ENCODE results near the gene PLPP1.
"Not testable (repeated sequence)": the region's sequence is repeated elsewhere in the genome, so short reads cannot be mapped to it uniquely, and the experiment has no call there.

Gene PLPP1

GRCh38 chr5:55547781-55548180 lies 13.0 kb upstream of the PLPP1 start:
- no peak overlapping the region for H3K9ac ChIP-seq (ENCODE audit: low read depth in 1 of 2, low read length in 2 of 2)
- no peaks in the 10 kb centered on the region for H3K36me3 ChIP-seq (ENCODE audit: control insufficient read depth in 1 of 2, insufficient read depth in 2 of 2, low read length in 2 of 2)
- no peak overlapping the region for H3K4me3 ChIP-seq (ENCODE audit: low read depth in 1 of 2, low read length in 2 of 2)
- no peaks in the 10 kb centered on the region for H3K27me3 ChIP-seq (ENCODE audit: control insufficient read depth in 1 of 2, insufficient read depth in 2 of 2, low read length in 2 of 2)
- H3K4me1 ChIP-seq (ENCODE audit: control insufficient read depth in 1 of 2, insufficient read depth in 2 of 2, low read length in 2 of 2) = no peaks in the 10 kb centered on the region
- no peak overlapping the region for H3K27ac ChIP-seq (ENCODE audit: low read depth, low read length)
- H3K9me3 ChIP-seq (ENCODE audit: control insufficient read depth in 1 of 2, low read length in 2 of 2) = no peaks in the 10 kb centered on the region

DNA sequence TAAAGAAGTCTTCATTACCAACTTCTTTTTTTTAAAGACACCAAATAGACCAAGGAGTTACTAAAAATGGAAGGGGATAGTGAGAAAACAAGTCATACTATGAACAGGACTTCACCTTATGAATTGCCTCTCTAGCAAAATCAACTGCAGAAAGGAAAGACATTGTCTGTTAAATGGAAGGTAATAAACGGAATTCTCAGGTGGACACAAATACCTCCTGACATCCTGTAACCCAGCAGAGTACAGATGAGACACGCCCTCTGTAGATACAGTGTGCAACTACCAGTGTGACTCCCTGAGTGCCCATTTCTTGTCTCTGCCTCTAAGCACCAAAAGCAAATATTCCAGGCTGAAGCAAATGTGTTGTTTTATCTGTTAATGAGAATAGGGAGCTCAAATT lies 12.2 kb upstream of the PLPP1 start:
- Histone ChIP-seq H3K27ac (ENCODE audit: low read depth, low read length) (no peak overlapping the region), H3K4me1 (ENCODE audit: control insufficient read depth in 1 of 2, insufficient read depth in 2 of 2, low read length in 2 of 2) (no peaks in the 10 kb centered on the region), H3K4me3 (ENCODE audit: low read depth in 1 of 2, low read length in 2 of 2) (no peak overlapping the region), H3K27me3 (ENCODE audit: control insufficient read depth in 1 of 2, insufficient read depth in 2 of 2, low read length in 2 of 2) (no peaks in the 10 kb centered on the region), H3K36me3 (ENCODE audit: control insufficient read depth in 1 of 2, insufficient read depth in 2 of 2, low read length in 2 of 2) (no peaks in the 10 kb centered on the region), H3K9me3 (ENCODE audit: control insufficient read depth in 1 of 2, low read length in 2 of 2) (no peaks in the 10 kb centered on the region), H3K9ac (ENCODE audit: low read depth in 1 of 2, low read length in 2 of 2) (no peak overlapping the region)

- Histone ChIP-seq H3K4me3 (ENCODE audit: low read depth in 1 of 2, low read length in 2 of 2) (no peak overlapping the region), H3K27ac (ENCODE audit: low read depth, low read length) (no peak overlapping the region), H3K9ac (ENCODE audit: low read depth in 1 of 2, low read length in 2 of 2) (no peak overlapping the region), H3K36me3 (ENCODE audit: control insufficient read depth in 1 of 2, insufficient read depth in 2 of 2, low read length in 2 of 2) (no peaks in the 10 kb centered on the region), H3K27me3 (ENCODE audit: control insufficient read depth in 1 of 2, insufficient read depth in 2 of 2, low read length in 2 of 2) (no peaks in the 10 kb centered on the region), H3K9me3 (ENCODE audit: control insufficient read depth in 1 of 2, low read length in 2 of 2) (no peaks in the 10 kb centered on the region), H3K4me1 (ENCODE audit: control insufficient read depth in 1 of 2, insufficient read depth in 2 of 2, low read length in 2 of 2) (no peaks in the 10 kb centered on the region)
These were observed 9.6 kb upstream of the PLPP1 start for GRCh38 chr5:55544341-55544740.

DNA sequence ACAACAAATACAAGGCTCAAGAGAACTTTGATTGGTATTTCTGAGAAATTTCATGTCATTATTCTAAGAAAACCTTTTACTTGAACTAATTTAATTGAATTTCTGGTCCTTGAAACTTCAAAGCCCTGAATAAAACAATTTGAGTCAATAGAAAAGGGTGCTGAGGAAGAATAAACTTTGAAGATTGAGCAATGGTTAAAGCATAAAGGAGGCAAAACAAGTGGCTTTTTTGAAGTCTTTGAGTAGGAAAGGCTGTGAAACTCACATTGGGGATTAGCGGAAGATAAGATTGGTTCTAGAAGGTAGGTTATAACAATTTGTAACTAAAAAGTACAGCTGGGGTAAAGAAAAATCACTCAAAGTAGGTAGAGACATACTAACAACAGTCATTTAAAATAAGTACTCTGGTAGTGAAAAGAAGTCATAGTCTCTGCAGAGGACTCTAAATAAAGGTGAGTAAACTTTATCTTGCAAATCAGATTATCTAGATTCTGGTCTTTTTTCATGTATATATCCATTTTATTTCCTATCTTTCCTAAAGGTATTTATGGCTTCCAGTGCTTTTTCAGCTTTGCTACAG lies 6.4 kb upstream of the PLPP1 start:
- Histone ChIP-seq H3K9ac (ENCODE audit: low read depth in 1 of 2, low read length in 2 of 2) (no peak overlapping the region), H3K27me3 (ENCODE audit: control insufficient read depth in 1 of 2, insufficient read depth in 2 of 2, low read length in 2 of 2) (no peaks in the 10 kb centered on the region), H3K36me3 (ENCODE audit: control insufficient read depth in 1 of 2, insufficient read depth in 2 of 2, low read length in 2 of 2) (no peaks in the 10 kb centered on the region), H3K4me1 (ENCODE audit: control insufficient read depth in 1 of 2, insufficient read depth in 2 of 2, low read length in 2 of 2) (peaks cover 4 to 7% of the 10 kb centered on the region in 2 donors), H3K27ac (ENCODE audit: low read depth, low read length) (no peak overlapping the region), H3K4me3 (ENCODE audit: low read depth in 1 of 2, low read length in 2 of 2) (no peak overlapping the region), H3K9me3 (ENCODE audit: control insufficient read depth in 1 of 2, low read length in 2 of 2) (no peaks in the 10 kb centered on the region)

DNA sequence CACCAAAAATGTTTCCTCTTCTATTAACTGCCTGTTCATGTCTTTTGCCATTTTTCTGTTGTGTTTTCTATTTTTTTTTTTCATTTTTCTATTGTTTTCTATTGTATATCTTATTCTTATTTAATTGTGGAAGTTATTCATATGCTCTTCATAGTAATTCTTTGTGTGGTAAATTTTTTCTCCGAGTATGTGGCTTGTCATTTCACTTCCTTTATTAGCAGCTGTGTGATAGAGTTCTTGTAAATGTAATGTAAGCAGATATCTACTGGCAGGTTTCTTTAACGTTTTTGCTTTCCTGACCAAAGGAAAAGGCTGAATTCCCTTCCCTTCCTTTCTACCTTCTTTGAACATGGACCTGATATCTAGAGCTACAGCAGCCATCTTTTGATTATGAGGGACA lies 5.8 kb upstream of the PLPP1 start:
- Histone ChIP-seq H3K9ac (ENCODE audit: low read depth in 1 of 2, low read length in 2 of 2) (no peak overlapping the region), H3K36me3 (ENCODE audit: control insufficient read depth in 1 of 2, insufficient read depth in 2 of 2, low read length in 2 of 2) (no peaks in the 10 kb centered on the region), H3K4me1 (ENCODE audit: control insufficient read depth in 1 of 2, insufficient read depth in 2 of 2, low read length in 2 of 2) (peaks cover 5 to 10% of the 10 kb centered on the region in 2 donors), H3K4me3 (ENCODE audit: low read depth in 1 of 2, low read length in 2 of 2) (no peak overlapping the region), H3K27me3 (ENCODE audit: control insufficient read depth in 1 of 2, insufficient read depth in 2 of 2, low read length in 2 of 2) (no peaks in the 10 kb centered on the region), H3K9me3 (ENCODE audit: control insufficient read depth in 1 of 2, low read length in 2 of 2) (no peaks in the 10 kb centered on the region), H3K27ac (ENCODE audit: low read depth, low read length) (no peak overlapping the region)

DNA sequence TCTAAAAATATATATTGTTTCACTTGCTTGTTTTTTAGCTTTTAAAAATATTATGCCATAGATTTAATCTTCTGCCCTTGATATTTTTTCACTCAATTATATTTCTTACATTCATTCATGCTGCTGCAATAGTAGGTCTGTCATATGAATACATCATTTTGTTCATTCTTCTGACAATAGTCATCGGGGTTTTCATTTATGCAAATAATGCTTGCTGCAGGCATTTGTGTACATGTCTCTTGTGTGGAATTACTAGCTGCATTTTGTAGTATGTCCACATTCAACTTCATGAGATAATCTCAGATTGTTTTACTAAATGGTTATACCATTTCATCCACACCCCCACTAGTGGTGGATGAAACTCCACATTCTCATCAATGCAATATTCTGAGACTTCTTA lies 5.3 kb upstream of the PLPP1 start:
- Histone ChIP-seq H3K27me3 (ENCODE audit: control insufficient read depth in 1 of 2, insufficient read depth in 2 of 2, low read length in 2 of 2) (no peaks in the 10 kb centered on the region), H3K9me3 (ENCODE audit: control insufficient read depth in 1 of 2, low read length in 2 of 2) (no peaks in the 10 kb centered on the region), H3K4me1 (ENCODE audit: control insufficient read depth in 1 of 2, insufficient read depth in 2 of 2, low read length in 2 of 2) (peaks cover 9 to 14% of the 10 kb centered on the region in 2 donors), H3K9ac (ENCODE audit: low read depth in 1 of 2, low read length in 2 of 2) (no peak overlapping the region), H3K36me3 (ENCODE audit: control insufficient read depth in 1 of 2, insufficient read depth in 2 of 2, low read length in 2 of 2) (no peaks in the 10 kb centered on the region), H3K27ac (ENCODE audit: low read depth, low read length) (no peak overlapping the region), H3K4me3 (ENCODE audit: low read depth in 1 of 2, low read length in 2 of 2) (no peak overlapping the region)

DNA sequence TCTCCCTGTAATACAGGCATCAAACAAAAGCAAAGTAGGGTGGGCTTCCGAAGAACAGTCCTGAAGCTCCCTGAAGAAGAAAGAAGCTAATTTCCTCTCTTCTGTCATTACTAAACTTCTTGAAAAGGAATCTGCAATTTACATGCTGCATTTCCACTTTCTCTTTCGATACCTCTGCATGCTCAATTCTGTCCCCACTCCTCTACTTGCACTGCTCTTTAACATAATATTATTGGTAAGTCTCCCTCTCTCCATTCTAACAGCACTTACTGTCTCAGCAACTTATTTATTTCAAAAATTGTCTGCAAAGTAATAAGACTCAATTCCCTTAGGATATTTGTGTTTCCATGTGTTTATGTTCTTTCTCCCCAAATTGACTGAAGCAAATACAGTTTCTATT lies 3.9 kb upstream of the PLPP1 start:
- Histone ChIP-seq H3K4me3 (ENCODE audit: low read depth in 1 of 2, low read length in 2 of 2) (no peak overlapping the region), H3K36me3 (ENCODE audit: control insufficient read depth in 1 of 2, insufficient read depth in 2 of 2, low read length in 2 of 2) (no peaks in the 10 kb centered on the region), H3K27ac (ENCODE audit: low read depth, low read length) (no peak overlapping the region), H3K27me3 (ENCODE audit: control insufficient read depth in 1 of 2, insufficient read depth in 2 of 2, low read length in 2 of 2) (no peaks in the 10 kb centered on the region), H3K9me3 (ENCODE audit: control insufficient read depth in 1 of 2, low read length in 2 of 2) (no peaks in the 10 kb centered on the region), H3K9ac (ENCODE audit: low read depth in 1 of 2, low read length in 2 of 2) (peak overlapping the region in 1 of 2 donors; percentile 38), H3K4me1 (ENCODE audit: control insufficient read depth in 1 of 2, insufficient read depth in 2 of 2, low read length in 2 of 2) (peaks cover 9 to 14% of the 10 kb centered on the region in 2 donors)

GRCh38 chr5:55537315-55537714 lies 2.6 kb upstream of the PLPP1 start:
- H3K4me3 ChIP-seq (ENCODE audit: low read depth in 1 of 2, low read length in 2 of 2); H3K36me3 ChIP-seq (ENCODE audit: control insufficient read depth in 1 of 2, insufficient read depth in 2 of 2, low read length in 2 of 2); H3K9me3 ChIP-seq (ENCODE audit: control insufficient read depth in 1 of 2, low read length in 2 of 2); H3K27me3 ChIP-seq (ENCODE audit: control insufficient read depth in 1 of 2, insufficient read depth in 2 of 2, low read length in 2 of 2); H3K27ac ChIP-seq (ENCODE audit: low read depth, low read length); H3K9ac ChIP-seq (ENCODE audit: low read depth in 1 of 2, low read length in 2 of 2): not testable (repeated sequence)
- H3K4me1 ChIP-seq (ENCODE audit: control insufficient read depth in 1 of 2, insufficient read depth in 2 of 2, low read length in 2 of 2) = peaks cover 9 to 14% of the 10 kb centered on the region in 2 donors

DNA sequence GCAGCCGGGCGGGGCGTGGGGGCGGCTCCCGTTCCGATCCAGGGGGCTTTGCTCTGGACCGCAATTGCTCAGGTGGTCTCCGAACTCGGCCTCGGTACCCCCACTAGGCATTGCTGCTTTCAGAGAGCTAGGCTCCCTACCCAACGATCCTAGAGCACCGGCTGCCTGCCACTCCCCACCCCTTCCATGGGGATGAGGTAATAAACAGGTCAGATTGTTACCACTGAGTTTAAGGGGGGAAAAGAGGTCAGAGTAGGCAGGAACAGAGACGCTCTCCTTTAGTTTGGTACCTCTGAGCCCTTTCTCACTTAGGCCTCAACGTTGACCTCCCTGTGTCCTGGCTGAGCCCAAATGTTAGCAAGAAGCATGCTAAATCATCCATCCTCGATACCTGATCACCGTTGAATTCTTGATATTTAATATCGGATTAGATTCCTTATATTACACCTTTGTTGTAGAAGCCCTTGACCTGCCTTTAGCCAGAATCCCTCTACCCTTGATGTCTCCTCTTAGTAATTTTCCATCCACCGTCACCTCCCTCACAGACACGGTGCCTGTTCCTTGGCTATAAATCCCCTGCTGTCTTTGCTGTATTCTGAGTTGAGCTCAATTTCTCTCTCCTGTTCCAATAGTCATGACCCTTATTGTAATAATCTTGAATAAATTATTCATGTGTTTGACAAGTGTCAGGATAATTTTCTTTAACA lies 588 bp upstream of the PLPP1 start:
- Histone ChIP-seq H3K4me3 (ENCODE audit: low read depth in 1 of 2, low read length in 2 of 2) (peak overlapping the region; percentile 84 to 97), H3K4me1 (ENCODE audit: control insufficient read depth in 1 of 2, insufficient read depth in 2 of 2, low read length in 2 of 2) (peaks cover 9 to 17% of the 10 kb centered on the region in 2 donors)

GRCh38 chr5:55533521-55534435 lies 986 bp downstream of the PLPP1 start:
- Histone ChIP-seq H3K9me3 (ENCODE audit: control insufficient read depth in 1 of 2, low read length in 2 of 2) (no peaks in the 10 kb centered on the region), H3K4me3 (ENCODE audit: low read depth in 1 of 2, low read length in 2 of 2) (peak overlapping the region; percentile 84 to 97), H3K9ac (ENCODE audit: low read depth in 1 of 2, low read length in 2 of 2) (peak overlapping the region; percentile 75 to 94), H3K27me3 (ENCODE audit: control insufficient read depth in 1 of 2, insufficient read depth in 2 of 2, low read length in 2 of 2) (no peaks in the 10 kb centered on the region), H3K36me3 (ENCODE audit: control insufficient read depth in 1 of 2, insufficient read depth in 2 of 2, low read length in 2 of 2) (no peaks in the 10 kb centered on the region), H3K27ac (ENCODE audit: low read depth, low read length) (peak overlapping the region; percentile 92), H3K4me1 (ENCODE audit: control insufficient read depth in 1 of 2, insufficient read depth in 2 of 2, low read length in 2 of 2) (peaks cover 7 to 16% of the 10 kb centered on the region in 2 donors)

More for the DNA sequence above, 588 bp upstream of the PLPP1 start:
- Histone ChIP-seq H3K36me3 (ENCODE audit: control insufficient read depth in 1 of 2, insufficient read depth in 2 of 2, low read length in 2 of 2) (no peaks in the 10 kb centered on the region), H3K27me3 (ENCODE audit: control insufficient read depth in 1 of 2, insufficient read depth in 2 of 2, low read length in 2 of 2) (no peaks in the 10 kb centered on the region), H3K9ac (ENCODE audit: low read depth in 1 of 2, low read length in 2 of 2) (peak overlapping the region; percentile 75 to 94), H3K9me3 (ENCODE audit: control insufficient read depth in 1 of 2, low read length in 2 of 2) (no peaks in the 10 kb centered on the region), H3K27ac (ENCODE audit: low read depth, low read length) (peak overlapping the region; percentile 78)

All from duodenal mucosa (tissue), 2 donors.